ENCODE measurements around the gene TARBP1. TPM values are rescaled to one million over a fixed set of nuclear protein-coding genes. Genes with fewer than 3 reads are reported as not detected.

Gene TARBP1
- polyA plus RNA-seq, 3 donors = 40.6 to 96.8 (median 92.8) TPM

DNA sequence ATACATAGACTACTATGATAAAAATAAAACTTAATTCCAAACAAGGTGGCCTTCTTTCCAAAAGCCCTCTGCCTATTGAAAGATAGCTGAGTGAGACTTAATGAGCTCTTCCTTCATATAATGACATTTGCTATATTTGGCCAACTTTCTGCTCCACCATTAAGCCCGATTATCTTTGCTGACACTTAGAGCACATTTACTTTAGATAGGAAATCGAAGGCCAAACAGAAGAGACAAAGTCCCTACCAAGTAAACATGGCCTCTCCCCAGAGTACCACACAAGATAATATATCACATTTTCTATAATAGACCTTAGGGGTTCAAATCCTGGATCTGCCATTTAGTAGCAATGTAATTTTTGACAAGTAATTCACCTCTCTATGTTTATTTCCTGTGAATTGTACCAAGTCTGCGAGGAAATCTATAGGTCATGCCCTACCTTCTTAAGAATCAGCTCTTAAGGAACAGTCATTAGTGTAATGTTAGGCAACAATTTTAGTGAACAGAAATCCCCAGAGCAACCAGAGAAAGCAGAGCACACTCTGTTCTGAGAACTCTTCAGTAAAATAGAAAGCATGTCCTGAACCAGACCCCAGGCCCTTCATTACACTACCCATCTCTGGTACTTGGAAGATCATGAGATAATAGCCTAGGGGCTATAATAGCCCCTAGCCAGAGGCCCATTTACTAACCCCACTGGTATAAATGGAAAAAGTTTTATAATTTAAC lies 123.0 kb downstream of the TARBP1 start:
- DNase-seq = no peak

DNA sequence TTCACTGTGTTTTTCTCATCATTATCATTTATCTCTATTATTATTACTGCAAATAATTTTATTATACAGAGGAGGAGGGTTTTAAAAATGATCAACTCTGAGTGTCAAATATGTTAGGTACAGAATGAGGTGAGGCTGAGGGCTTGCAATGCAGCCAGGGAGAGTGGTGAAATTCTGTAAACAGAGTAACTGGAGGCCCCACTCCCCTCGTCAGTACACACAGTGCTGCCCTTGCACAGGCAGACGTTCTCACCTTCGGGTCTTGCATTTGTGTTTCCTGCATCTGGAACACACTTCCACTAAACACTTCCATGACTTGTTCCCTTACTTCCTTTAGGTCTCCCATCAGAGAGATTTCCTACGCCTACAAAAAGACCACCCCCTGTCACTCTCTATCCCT lies 130.0 kb downstream of the TARBP1 start:
- DNase-seq = no peak

DNA sequence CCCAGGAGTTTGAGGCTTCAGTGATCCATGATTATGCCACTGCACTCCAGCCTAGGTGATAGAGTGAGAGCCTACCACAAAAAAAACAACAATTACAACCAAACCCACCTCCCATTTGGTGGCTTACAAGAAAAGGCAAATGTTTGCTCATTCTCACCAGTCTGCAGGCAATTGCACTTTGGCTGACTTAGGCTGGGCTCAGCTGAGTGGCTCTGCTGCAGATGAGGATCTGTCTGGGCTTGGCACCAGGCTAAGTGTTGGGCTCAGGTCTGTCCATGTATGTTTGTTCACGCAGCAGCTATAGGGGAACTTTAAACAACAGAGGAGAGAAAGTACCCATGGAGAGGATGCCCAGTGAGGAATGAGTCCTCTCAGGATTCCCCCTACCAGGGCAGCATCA lies 133.7 kb downstream of the TARBP1 start:
- DNase-seq = no peak

DNA sequence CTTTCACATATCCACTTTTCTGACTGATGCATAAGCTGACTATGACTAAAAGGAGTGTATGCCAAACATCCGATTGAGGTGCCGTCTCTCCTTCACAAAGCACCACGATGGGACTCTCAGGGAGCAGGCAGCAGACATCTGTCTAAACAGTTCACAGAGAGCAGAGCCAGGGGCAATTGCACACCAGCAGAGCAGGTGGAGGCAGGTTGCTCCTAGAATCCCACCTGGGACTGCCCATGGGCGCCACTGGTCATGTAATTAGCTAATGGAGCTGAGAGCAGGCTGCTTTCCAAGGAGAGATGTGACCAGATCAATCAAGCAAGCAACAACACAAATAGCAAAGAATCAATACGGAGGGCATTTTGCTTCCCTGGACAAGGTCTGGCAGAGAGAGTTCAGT lies 136.2 kb downstream of the TARBP1 start:
- DNase-seq = no peak

Other genes starting within 250 kb of the TARBP1 start
- gene COA6, start 105.7 kb downstream of the TARBP1 start, polyA plus RNA-seq (ENCODE audit: insufficient read length in 3 of 3) = 10 to 100 TPM; 27.6 to 36.4 (median 32.5) TPM
- 100 to 1,000 TPM; 151 to 170 (median 167) TPM for gene IRF2BP2, start 131.0 kb upstream of the TARBP1 start, polyA plus RNA-seq (ENCODE audit: insufficient read length in 3 of 3)

Measured in renal pelvis (tissue), 4 donors.